Heart left ventricle (tissue), 16 donors: Measurements from ENCODE around the gene CEP112. TPM values are rescaled to one million over a fixed set of nuclear protein-coding genes. Genes with fewer than 3 reads are reported as not detected.
A peak's percentile ranks its signal among the peaks of the same experiment; 100 is the strongest.
"Not testable (repeated sequence)": the region's sequence is repeated elsewhere in the genome, so short reads cannot be mapped to it uniquely, and the experiment has no call there.

Source experiments
- ATAC-seq, 4 donors: fragments of 200-7000 bp; cut with Tn5 transposase; one replicate each; pipeline ENCODE4 v1.9.1; 2020 to 2022; ENCODE audit warnings: moderate library complexity in 4 of 4, mild to moderate bottlenecking in 3 of 4, moderate number of reproducible peaks in 1 of 4
- DNase-seq, 5 donors: peaks; one replicate each; pipeline ENCODE4 v3.0.0-alpha.2; 2020
- H3K27ac ChIP-seq, 12 donors: fragments of 200-600 bp; sonication (generic) in 4 of 12; one replicate each; pipeline versions ENCODE4 v1.5.0 to v1.8.0; 2016 to 2022; ENCODE audit warnings: mild to moderate bottlenecking in 2 of 12
- H3K27me3 ChIP-seq, 9 donors: fragments of 200-600 bp; sonication (generic) in 2 of 9; one replicate each; pipeline versions ENCODE4 v1.5.1 to v1.8.0; 2016 to 2022; ENCODE audit warnings: mild to moderate bottlenecking in 3 of 9
- H3K36me3 ChIP-seq, 9 donors: fragments of 200-600 bp; sonication (generic) in 2 of 9; one replicate each; pipeline versions ENCODE4 v1.5.0 to v1.8.0; 2018 to 2022; ENCODE audit warnings: mild to moderate bottlenecking in 2 of 9
- H3K4me1 ChIP-seq, 12 donors: fragments of 200-600 bp; sonication (generic) in 4 of 12; one replicate each; pipeline versions ENCODE4 v1.5.0 to v1.8.0; 2016 to 2022; ENCODE audit warnings: mild to moderate bottlenecking in 3 of 12
- H3K4me3 ChIP-seq, 12 donors: fragments of 200-600 bp; sonication (generic) in 4 of 12; one replicate each; pipeline versions ENCODE4 v1.5.0 to v1.8.0; 2017 to 2022; ENCODE audit warnings: mild to moderate bottlenecking in 9 of 12, moderate library complexity in 4 of 12
- H3K9me3 ChIP-seq, 12 donors: fragments of 200-600 bp; sonication (generic) in 4 of 12; one replicate each; pipeline versions ENCODE4 v1.5.0 to v1.8.0; 2016 to 2022; ENCODE audit warnings: mild to moderate bottlenecking in 1 of 12
- CTCF ChIP-seq, 12 donors: fragments of 200-600 bp; sonication (generic) in 4 of 12; IDR thresholded peaks; one replicate each; pipeline versions ENCODE4 v1.5.0 to v1.8.0; 2018 to 2022; ENCODE audit warnings: antibody characterized with exemption in 12 of 12, mild to moderate bottlenecking in 5 of 12
- POLR2A ChIP-seq, 2 donors: fragments of 450-650 bp; IDR thresholded peaks; one replicate each; pipeline ENCODE4 v1.6.1; 2017; ENCODE audit warnings: antibody characterized with exemption in 2 of 2, mild to moderate bottlenecking in 2 of 2, moderate library complexity in 2 of 2
- WGBS, 4 donors: extraction: QIAGEN DNeasy Blood & Tissue Kit in 2 of 4; methylation state at CpG; one replicate each; pipeline versions ENCODE4 v1.1.5 to v1.1.7; 2013 to 2018; 5-methylcytosine and 5-hydroxymethylcytosine counted together
- intact Hi-C, 10 donors: fragments of 100-400 bp; cut with DNase I; formaldehyde crosslinking; loops; one replicate each; pipeline versions ENCODE4 v1.11.1 to v1.14.2; 2022
- polyA plus RNA-seq, 2 donors: library from polyadenylated mRNA; stranded (reverse); fragments of 200-250 nt; gene quantifications; one replicate each; pipeline ENCODE4 v1.2.3, GENCODE V29; 2013
- total RNA-seq, 9 donors: library from RNA; depleted of rRNA in 2 of 9; stranded (reverse); fragments of >200 nt in 2 of 9; fragmentation: NEBNext Ultra II Directional in 3 of 9; extraction: Animal tissue kit (Norgen Biotek cat#: 25700) in 3 of 9; gene quantifications; one replicate each; pipeline versions ENCODE4 v1.1.0 to v1.2.4, GENCODE V29; 2016 to 2023
- donor health status: ischemic (EF 13 %, LVEDD 7.1; RV severe dilation, severe dysfunction).
- donor health status: healthy with polysubstance abuse.
- donor health status: DM: no; HTN: yes; CAD: no.
- donor health status: DM: no; HTN: no; CAD: no.
- donor health status: ischemic (EF 25% LVEDD 6.9; RV normal size, moderate dysfunction).
- donor health status: ischemic (EF 25% LVEDD 5.7; RV mildly dilated, moderate dysfunction).
- donor health status: healthy.
- donor health status: DM: yes; HTN: yes; CAD: no.
- donor health status: ischemic (EF 35%, LVEDD 5.7; RV mildly dilated, moderate dysfunction).
- donor health status: nonischemic (EF 11% LVEDD 7.7; RV severe dilation, severe dysfunction).
- donor health status: DM: yes; HTN: yes; CAD: no.
- donor health status: PGD.
- donor health status: ischemic (EF 29% LVEDD 5.4; RV normal size, mild dysfunction).
- donor health status: nonischemic (EF 23%, LVEDD 6.1; RV moderate dilation, normal function).

CEP112 gene
- total and polyA plus RNA-seq, 11 donors: 5.5 to 28.3 (median 14.3) TPM

DNA sequence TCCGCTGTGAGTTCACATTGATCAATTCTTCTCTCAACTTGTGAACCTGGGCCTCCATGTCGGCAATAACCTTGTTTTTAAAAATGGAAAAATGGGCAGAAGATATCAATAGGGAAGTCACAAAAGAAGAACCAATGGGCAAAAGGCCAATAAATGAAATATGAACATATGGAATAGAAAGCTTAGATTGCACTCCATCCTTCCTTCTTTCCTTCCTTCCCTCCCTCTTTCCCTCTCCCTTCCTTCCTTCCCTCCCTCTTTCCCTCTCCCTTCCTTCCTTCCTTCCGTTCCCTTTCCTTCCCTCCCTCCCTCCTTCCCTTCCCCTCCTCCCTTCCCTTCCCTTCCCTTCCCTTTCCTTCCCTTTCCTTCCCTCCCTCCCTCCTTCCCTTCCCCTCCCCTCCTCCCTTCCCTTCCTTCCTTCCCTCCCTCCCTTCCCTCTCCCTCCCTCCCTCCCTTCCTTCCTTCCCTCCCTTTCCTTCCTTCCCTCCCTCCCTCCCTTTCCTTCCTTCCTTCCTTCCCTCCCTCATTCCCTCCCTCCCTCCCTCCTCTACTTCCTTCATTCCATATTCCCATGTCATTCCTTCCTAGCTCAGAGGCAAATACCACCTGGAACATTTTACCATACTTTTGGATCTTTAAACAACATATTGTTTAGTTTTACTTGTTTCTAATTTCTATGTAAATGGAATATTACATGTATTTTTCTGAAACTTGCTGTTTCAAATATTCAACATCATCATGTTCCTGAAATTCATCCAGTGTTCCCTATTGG lies 339.8 kb downstream of the CEP112 start:
- Histone ChIP-seq H3K27me3 (no peaks in the 10 kb centered on the region), H3K27ac (no peak overlapping the region), H3K9me3 (no peaks in the 10 kb centered on the region), H3K36me3 (no peaks in the 10 kb centered on the region), H3K4me1 (no peaks in the 10 kb centered on the region), H3K4me3 (no peak overlapping the region)
- DNase-seq: no peak
- 94 to 99% (median 98%) methylated on average over 2 of the region's 3 CpGs for WGBS, 4 donors
- TF ChIP-seq CTCF (IDR thresholded peaks at IDR 0.05) (no peak), POLR2A (IDR thresholded peaks at IDR 0.05) (no peak)
- intact Hi-C loops: loop anchor here in 1 of 10 donors (10.0 kb wide), 1 partner anchor 63 kb away; no protein-coding TSS in a partner anchor
- no peak for ATAC-seq

GRCh38 chr17:65850486-65850885 lies 341.4 kb downstream of the CEP112 start:
- no peak for DNase-seq
- H3K36me3 ChIP-seq: no peaks in the 10 kb centered on the region
- H3K27me3 ChIP-seq: no peaks in the 10 kb centered on the region
- H3K4me3 ChIP-seq: no peak overlapping the region
- TF ChIP-seq POLR2A (IDR thresholded peaks at IDR 0.05): no peak
- no peak for TF ChIP-seq CTCF (IDR thresholded peaks at IDR 0.05)
- no peaks in the 10 kb centered on the region for H3K9me3 ChIP-seq
- no peaks in the 10 kb centered on the region for H3K4me1 ChIP-seq
- H3K27ac ChIP-seq: peak overlapping the region in 1 of 12 donors; percentile 28
- intact Hi-C loops: loop anchor here in 1 of 10 donors (10.0 kb wide), 1 partner anchor 64 kb away; no protein-coding TSS in a partner anchor
- 65 to 81% (median 75%) methylated on average over 2 of the region's 2 CpGs for WGBS, 4 donors
- peak in 2 of 4 donors; percentile 44 to 47 for ATAC-seq

GRCh38 chr17:65848751-65849150 lies 343.2 kb downstream of the CEP112 start:
- intact Hi-C loops: no loop called here
- no peak overlapping the region for H3K27ac ChIP-seq
- H3K27me3 ChIP-seq: no peaks in the 10 kb centered on the region
- ATAC-seq (no peak), DNase-seq (no peak)
- peaks cover 0 to 6% (median 0%) of the 10 kb centered on the region in 12 donors for H3K9me3 ChIP-seq
- no peaks in the 10 kb centered on the region for H3K4me1 ChIP-seq
- no peak overlapping the region for H3K4me3 ChIP-seq
- WGBS, 4 donors: 78 to 80% (median 79%) methylated on average over 5 of the region's 5 CpGs
- H3K36me3 ChIP-seq: peaks cover 0 to 3% (median 0%) of the 10 kb centered on the region in 9 donors
- TF ChIP-seq CTCF (IDR thresholded peaks at IDR 0.05) (no peak), POLR2A (IDR thresholded peaks at IDR 0.05) (no peak)

GRCh38 chr17:65841089-65841488 lies 350.8 kb downstream of the CEP112 start:
- no peaks in the 10 kb centered on the region for H3K27me3 ChIP-seq
- H3K27ac ChIP-seq: no peak overlapping the region
- peaks cover 0 to 29% (median 7%) of the 10 kb centered on the region in 12 donors for H3K9me3 ChIP-seq
- no peaks in the 10 kb centered on the region for H3K4me1 ChIP-seq
- TF ChIP-seq CTCF (IDR thresholded peaks at IDR 0.05) (no peak), POLR2A (IDR thresholded peaks at IDR 0.05) (no peak)
- 91 to 100% (median 97%) methylated on average over 1 of the region's 1 CpG for WGBS, 4 donors
- intact Hi-C loops: no loop called here
- no peak for DNase-seq
- H3K4me3 ChIP-seq: no peak overlapping the region
- ATAC-seq: no peak
- peaks cover 0 to 3% (median 0%) of the 10 kb centered on the region in 9 donors for H3K36me3 ChIP-seq

DNA sequence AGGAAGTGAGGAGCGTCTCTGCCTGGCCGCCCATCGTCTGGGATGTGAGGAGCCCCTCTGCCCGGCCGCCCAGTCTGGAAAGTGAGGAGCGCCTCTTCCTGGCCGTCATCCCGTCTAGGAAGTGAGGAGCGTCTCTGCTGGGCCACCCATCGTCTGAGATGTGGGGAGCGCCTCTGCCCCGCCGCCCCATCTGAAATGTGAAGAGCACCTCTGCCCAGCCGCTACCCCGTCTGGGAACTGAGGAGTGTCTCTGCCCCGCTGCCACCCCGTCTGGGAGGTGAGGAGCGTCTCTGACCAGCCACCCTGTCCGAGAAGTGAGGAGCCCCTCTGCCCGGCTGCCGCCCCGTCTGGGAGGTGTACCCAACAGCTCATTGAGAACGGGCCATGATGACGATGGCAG lies 354.7 kb downstream of the CEP112 start:
- H3K27me3 ChIP-seq: not testable (repeated sequence)
- H3K9me3 ChIP-seq: peaks cover 0 to 58% (median 24%) of the 10 kb centered on the region in 12 donors

More for the DNA sequence above, 354.7 kb downstream of the CEP112 start:
- 94 to 98% (median 95%) methylated on average over 11 to 24 of the region's 24 CpGs for WGBS, 4 donors
- intact Hi-C loops: loop anchor here in 2 of 10 donors (5.0 to 10.0 kb wide), 2 partner anchors 62 to 80 kb away; no protein-coding TSS in a partner anchor
- ATAC-seq, H3K4me3 ChIP-seq, H3K36me3 ChIP-seq, H3K4me1 ChIP-seq, H3K27ac ChIP-seq: not testable (repeated sequence)
- peak in 1 of 5 donors; percentile 28 for DNase-seq
